ENCODE measurements around the gene DCP1A.
"Not testable (repeated sequence)": the region's sequence is repeated elsewhere in the genome, so short reads cannot be mapped to it uniquely, and the experiment has no call there.

GRCh38 chr3:53299611-53300023 is 47.7 kb downstream of the DCP1A start:
- TF ChIP-seq CTCF (IDR thresholded peaks at IDR 0.05; ENCODE audit: low read depth, low read length), result peak; percentile 92
- not testable (repeated sequence) for TF ChIP-seq EZH2phosphoT487 (IDR thresholded peaks at IDR 0.05; ENCODE audit: low read depth)
